Hepatocyte (in vitro differentiated cells): ENCODE measurements around the gene OXSR1.
A peak's percentile ranks its signal among the peaks of the same experiment; 100 is the strongest.

Experiments
- CTCF ChIP-seq: fragments of 200-600 bp; sonication (generic); IDR thresholded peaks from 2 replicates; pipeline ENCODE4 v1.5.1; 2016; ENCODE audit warnings: antibody characterized with exemption, mild to moderate bottlenecking; ENCODE audit not compliant: poor library complexity
- EZH2 ChIP-seq: fragments of 200-600 bp; sonication (generic); IDR thresholded peaks from 2 replicates; pipeline ENCODE4 v1.6.1; 2016; ENCODE audit warnings: antibody characterized with exemption, mild to moderate bottlenecking, borderline replicate concordance
- EZH2phosphoT487 ChIP-seq: fragments of 200-600 bp; sonication (generic); IDR thresholded peaks from one replicate; pipeline ENCODE4 v1.6.1; 2018; ENCODE audit warnings: antibody characterized with exemption, mild to moderate bottlenecking, low read depth, moderate library complexity; ENCODE audit not compliant: unreplicated experiment, severe bottlenecking

DNA sequence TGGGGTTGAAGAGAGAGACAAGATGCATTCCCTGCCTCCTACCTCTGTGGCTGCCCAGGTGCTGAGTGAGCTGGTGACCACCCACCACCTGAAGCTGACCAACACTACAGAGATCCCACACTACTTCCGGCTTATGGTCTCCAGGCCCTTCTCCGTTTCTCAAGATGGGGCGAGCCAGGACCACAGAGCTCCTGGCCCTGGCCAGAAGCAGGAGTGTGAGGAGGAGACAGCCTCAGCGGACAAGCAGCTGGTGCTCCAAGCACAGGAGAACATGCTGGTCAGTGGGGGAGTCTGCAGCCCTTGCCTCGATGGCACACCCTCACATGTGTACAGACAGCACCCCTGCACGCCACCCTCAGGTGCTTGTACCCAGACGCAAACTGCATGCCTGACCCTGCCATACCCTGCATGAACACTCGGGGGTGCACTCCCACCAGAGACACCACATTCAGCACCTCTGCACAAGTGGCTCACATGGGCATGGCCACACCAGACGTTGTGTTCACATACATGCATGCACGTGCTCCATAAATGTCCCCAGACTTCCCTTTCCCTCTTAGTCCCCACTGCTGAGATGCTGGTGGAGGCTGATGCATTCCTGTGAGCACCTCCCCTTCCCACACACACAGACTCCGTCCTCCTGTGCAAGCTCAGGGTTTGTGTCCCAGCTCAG, 47.5 kb upstream of the OXSR1 start:
- TF ChIP-seq CTCF = peak; percentile 64
- TF ChIP-seq EZH2 = no peak
- TF ChIP-seq EZH2phosphoT487 = no peak
